Measurements from ENCODE around the gene ZSCAN5B.

DNA sequence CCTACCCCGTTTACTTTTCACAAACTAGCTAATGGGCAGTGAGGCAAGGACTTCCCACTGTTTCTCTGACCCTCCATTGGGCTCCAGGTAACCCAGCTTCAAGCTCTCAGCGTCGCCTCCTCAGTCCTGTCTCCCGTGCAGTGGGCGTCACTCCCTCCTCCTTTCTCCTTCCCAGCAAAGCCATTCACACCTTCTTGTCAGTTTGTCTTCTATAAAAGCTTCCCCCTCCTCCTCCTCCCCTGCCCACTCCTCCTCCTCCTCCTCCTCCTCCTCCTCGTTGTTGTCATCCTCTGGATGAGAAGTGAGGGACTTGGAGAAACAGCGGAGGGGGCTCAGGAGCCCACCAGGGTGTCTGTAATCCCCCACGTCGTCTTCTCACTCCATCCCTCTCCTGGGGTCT, 23.5 kb downstream of the ZSCAN5B start:
- TF ChIP-seq, protein P1, sequence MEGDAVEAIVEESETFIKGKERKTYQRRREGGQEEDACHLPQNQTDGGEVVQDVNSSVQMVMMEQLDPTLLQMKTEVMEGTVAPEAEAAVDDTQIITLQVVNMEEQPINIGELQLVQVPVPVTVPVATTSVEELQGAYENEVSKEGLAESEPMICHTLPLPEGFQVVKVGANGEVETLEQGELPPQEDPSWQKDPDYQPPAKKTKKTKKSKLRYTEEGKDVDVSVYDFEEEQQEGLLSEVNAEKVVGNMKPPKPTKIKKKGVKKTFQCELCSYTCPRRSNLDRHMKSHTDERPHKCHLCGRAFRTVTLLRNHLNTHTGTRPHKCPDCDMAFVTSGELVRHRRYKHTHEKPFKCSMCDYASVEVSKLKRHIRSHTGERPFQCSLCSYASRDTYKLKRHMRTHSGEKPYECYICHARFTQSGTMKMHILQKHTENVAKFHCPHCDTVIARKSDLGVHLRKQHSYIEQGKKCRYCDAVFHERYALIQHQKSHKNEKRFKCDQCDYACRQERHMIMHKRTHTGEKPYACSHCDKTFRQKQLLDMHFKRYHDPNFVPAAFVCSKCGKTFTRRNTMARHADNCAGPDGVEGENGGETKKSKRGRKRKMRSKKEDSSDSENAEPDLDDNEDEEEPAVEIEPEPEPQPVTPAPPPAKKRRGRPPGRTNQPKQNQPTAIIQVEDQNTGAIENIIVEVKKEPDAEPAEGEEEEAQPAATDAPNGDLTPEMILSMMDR (IDR thresholded peaks at IDR 0.05; ENCODE audit: borderline replicate concordance, extremely low read depth, low read length, poor library complexity, severe bottlenecking) = no peak
- TF ChIP-seq EZH2 (IDR thresholded peaks at IDR 0.05; ENCODE audit: borderline replicate concordance, low read depth, low read length, severe bottlenecking) = no peak
